Measurements from ENCODE around the gene KIT.
A peak's percentile ranks its signal among the peaks of the same experiment; 100 is the strongest.

- TF ChIP-seq CTCF (optimal IDR thresholded peaks at IDR 0.05 in 1 of 3, IDR thresholded peaks at IDR 0.05 in 1 of 3, conservative IDR thresholded peaks at IDR 0.05 in 1 of 3; ENCODE audit: extremely low read depth in 1 of 3, insufficient read depth in 2 of 3, low read length in 3 of 3) (peak in 2 of 3 experiments; percentile 12 to 19), EZH2 (IDR thresholded peaks at IDR 0.05; ENCODE audit: low read length) (no peak)
Measured at GRCh38 chr4:54677416-54677815, 19.7 kb downstream of the KIT start.

All from keratinocyte (primary cell).